Bronchial epithelial cell (primary cell): ENCODE results near the gene FAM53C. TPM values are rescaled to one million over a fixed set of nuclear protein-coding genes. Genes with fewer than 3 reads are reported as not detected.

Experiments
- DNase-seq: peaks from one replicate; pipeline ENCODE4 v3.0.0-alpha.2; 2010; ENCODE audit warnings: low read depth
- FAIRE-seq: peaks from 2 replicates; lab custom pipeline; 2011; peaks lifted over from hg19 to GRCh38; lab: Jason Lieb, UNC
- H3K27me3 ChIP-seq: 2 replicates; pipeline ENCODE4 v1.5.1; 2011; ENCODE audit warnings: low read length; ENCODE audit not compliant: control insufficient read depth, insufficient read depth
- H3K36me3 ChIP-seq: 2 replicates; pipeline ENCODE4 v1.5.1; 2011; ENCODE audit warnings: low read length; ENCODE audit not compliant: control insufficient read depth, insufficient read depth
- H3K4me3 ChIP-seq: 2 replicates; pipeline ENCODE4 v1.5.1; 2011; ENCODE audit warnings: mild to moderate bottlenecking, low read depth, low read length, control low read depth
- total RNA-seq: library from RNA; depleted of rRNA; stranded (reverse); fragments of >200 nt; gene quantifications from 2 replicates; pipeline ENCODE4 v1.2.1, GENCODE V29; 2014
- TF ChIP-seq, protein P1 (sequence below): IDR thresholded peaks from 2 replicates; pipeline ENCODE4 v1.5.1; 2011; ENCODE audit warnings: mild to moderate bottlenecking, moderate library complexity, low read length, control low read depth, inconsistent platforms; ENCODE audit not compliant: insufficient read depth, severe bottlenecking

The FAM53C gene
- 10.3 and 17.7 TPM in 2 replicates for total RNA-seq

DNA sequence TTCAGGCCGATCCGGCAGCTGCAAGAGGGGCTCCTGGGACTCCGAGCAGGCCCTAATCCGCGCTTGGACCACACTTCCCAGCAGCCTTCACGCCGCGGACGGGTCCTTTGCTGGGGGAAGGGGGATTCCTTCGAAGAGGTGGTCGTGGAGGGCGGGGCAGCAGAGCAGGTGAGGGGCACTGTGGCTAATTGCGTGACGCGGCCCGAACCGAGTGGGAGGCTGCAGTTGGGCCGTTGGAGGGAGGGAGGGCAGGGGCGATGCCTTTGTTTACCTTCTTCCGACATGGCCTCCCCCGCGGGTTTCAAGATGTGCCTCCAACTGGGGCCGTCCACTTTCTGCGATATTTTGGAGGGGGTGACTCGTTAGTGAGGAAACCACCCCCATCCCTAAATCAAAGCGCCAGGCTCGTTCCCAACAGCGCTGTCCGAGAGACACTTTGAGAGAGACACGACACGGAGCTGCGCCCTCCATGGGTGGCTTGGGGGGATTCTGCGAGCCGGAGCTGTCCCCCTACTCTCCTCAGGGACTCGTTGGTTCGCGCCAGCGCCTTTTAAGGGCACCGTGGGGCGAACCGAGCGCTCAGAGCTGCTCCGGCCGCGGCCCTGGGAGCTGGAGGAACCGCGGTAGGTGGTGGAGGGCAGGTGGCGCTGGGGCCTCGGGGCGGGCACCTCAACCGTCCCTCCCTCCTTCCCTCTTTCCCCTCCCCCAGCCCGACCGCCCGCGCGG, at the start of gene FAM53C:
Gene FAM53C, plus strand, starts transcription at position 582 of the 726 bp plus-strand sequence. CDS start 3,070 bp downstream, outside the sequence.
- Histone ChIP-seq H3K27me3 (no peaks in the 10 kb centered on the region), H3K36me3 (peaks cover 2% of the 10 kb centered on the region), H3K4me3 (peak within 1 kb of the TSS; percentile 74)
- DNase-seq (peak; percentile 73), FAIRE-seq (no peak)
- TF ChIP-seq, protein P1, sequence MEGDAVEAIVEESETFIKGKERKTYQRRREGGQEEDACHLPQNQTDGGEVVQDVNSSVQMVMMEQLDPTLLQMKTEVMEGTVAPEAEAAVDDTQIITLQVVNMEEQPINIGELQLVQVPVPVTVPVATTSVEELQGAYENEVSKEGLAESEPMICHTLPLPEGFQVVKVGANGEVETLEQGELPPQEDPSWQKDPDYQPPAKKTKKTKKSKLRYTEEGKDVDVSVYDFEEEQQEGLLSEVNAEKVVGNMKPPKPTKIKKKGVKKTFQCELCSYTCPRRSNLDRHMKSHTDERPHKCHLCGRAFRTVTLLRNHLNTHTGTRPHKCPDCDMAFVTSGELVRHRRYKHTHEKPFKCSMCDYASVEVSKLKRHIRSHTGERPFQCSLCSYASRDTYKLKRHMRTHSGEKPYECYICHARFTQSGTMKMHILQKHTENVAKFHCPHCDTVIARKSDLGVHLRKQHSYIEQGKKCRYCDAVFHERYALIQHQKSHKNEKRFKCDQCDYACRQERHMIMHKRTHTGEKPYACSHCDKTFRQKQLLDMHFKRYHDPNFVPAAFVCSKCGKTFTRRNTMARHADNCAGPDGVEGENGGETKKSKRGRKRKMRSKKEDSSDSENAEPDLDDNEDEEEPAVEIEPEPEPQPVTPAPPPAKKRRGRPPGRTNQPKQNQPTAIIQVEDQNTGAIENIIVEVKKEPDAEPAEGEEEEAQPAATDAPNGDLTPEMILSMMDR, result no peak

DNA sequence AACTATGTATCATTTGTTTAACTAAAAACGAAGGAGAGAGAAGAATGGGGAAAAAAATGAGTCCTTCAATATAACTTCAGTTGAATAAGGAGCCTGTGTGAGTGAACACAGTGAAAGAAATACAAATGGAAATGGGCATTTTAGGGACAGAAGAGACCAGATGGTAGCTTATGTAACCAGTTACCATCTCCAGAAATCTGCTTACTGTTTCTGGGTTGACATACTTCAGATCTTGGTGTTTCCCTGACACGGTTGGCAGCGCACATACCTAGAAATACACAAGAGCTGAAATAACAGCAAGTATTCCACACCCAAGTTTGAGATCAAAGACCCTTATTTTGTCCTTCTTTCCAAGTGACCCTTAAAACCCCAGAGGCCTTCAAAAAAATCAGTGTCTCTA, 48.8 kb upstream of the FAM53C start:
- Histone ChIP-seq H3K27me3 (no peaks in the 10 kb centered on the region), H3K36me3 (no peaks in the 10 kb centered on the region), H3K4me3 (no peak overlapping the region)
- TF ChIP-seq, protein P1, result no peak
- no peak for FAIRE-seq
- DNase-seq, result no peak

DNA sequence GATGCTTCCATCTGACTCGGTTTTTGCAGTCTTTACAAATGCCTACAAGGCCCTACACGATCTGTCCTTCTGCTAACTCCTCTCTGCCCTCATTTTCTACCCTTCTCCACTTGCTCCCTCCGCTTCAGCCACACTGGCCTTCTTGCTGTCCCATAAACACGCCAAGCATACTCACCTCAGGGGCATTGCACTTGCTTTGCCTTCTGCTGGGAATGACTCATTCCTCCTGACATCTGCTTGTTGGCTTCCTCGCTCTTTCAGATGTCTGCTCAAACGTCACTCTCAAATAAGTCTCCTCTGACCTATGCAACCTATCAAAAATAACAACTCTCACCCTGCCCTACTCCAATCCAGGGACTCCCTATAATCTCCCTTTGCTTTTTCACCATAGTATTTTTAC, 34.7 kb upstream of the FAM53C start:
- Histone ChIP-seq H3K36me3 (no peaks in the 10 kb centered on the region), H3K27me3 (no peaks in the 10 kb centered on the region), H3K4me3 (no peak overlapping the region)
- TF ChIP-seq, protein P1, result no peak
- FAIRE-seq (no peak), DNase-seq (peak; percentile 23)

DNA sequence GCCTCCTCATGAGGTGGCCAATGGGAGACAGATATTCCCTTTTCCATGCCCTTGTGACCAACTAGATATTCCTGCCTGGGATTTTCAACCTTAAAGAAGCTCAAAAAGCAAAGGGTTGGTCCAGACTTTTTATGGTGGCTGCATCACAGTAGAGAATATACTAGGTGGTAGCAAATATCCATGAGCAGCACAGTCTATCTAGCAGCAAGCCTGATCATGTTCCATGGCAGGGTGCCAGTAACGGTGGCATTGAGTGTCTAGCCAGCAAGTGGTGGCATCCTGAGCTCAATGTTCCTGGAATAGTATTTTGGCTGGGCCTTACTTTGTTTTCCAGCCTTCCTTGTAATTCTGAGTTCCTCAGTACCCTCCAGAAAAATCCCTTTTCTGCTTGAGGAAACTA, 32.3 kb upstream of the FAM53C start:
- Histone ChIP-seq H3K27me3 (no peaks in the 10 kb centered on the region), H3K36me3 (no peaks in the 10 kb centered on the region), H3K4me3 (no peak overlapping the region)
- FAIRE-seq (peak; percentile 7), DNase-seq (peak; percentile 67)
- TF ChIP-seq, protein P1, result no peak

DNA sequence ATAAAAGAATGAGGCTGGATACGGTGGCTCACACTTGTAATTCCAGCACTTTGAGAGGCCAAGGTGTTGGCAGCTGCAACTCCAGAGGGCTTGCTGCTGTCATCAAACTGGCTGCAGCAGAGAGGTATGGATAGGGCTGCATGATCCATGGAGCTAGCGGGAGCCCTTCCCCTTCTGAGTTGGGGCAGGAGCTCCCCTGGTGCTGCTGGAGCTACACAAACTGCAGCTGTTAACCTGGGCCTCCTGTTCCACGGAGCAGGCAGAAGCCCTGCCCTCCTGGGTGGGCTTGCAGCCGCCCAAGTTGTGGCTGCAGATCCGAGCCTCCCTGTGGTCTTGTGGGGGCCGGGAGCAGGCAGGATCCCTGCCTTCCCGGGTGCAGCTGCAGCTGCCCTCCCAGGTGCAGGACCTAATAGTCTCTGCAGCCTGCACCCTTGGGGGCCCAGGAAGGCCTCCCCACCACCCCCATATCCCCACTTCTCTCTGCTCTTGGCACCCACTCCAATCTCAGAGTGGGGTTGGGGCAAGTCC, 22.3 kb upstream of the FAM53C start:
- FAIRE-seq, result no peak
- Histone ChIP-seq H3K27me3 (no peaks in the 10 kb centered on the region), H3K36me3 (no peaks in the 10 kb centered on the region), H3K4me3 (no peak overlapping the region)
- no peak for DNase-seq
- TF ChIP-seq, protein P1, result no peak
